Neural cell (in vitro differentiated cells): ENCODE data around the gene RMDN3.

ENCODE experiments used
- EP300 ChIP-seq: fragments of 450-650 bp; conservative IDR thresholded peaks from 2 replicates; pipeline ENCODE4 v1.6.1; 2014; ENCODE audit warnings: antibody characterized with exemption, mild to moderate bottlenecking, moderate library complexity; ENCODE audit not compliant: poor library complexity, severe bottlenecking
- EZH2 ChIP-seq: fragments of 200-600, 300-800 bp; shearing (Covaris generic), sonication (generic); IDR thresholded peaks from 2 replicates; pipeline ENCODE4 v1.6.1; 2014; ENCODE audit warnings: antibody characterized with exemption, low read length, borderline replicate concordance, mild to moderate bottlenecking; ENCODE audit not compliant: insufficient read depth, poor library complexity, severe bottlenecking
- MXI1 ChIP-seq: fragments of 450-650 bp; conservative IDR thresholded peaks from 2 replicates; pipeline ENCODE4 v1.6.1; 2014; ENCODE audit warnings: antibody characterized with exemption, mild to moderate bottlenecking; ENCODE audit not compliant: poor library complexity, severe bottlenecking
- POLR2AphosphoS5 ChIP-seq: IDR thresholded peaks from 2 replicates; pipeline ENCODE4 v1.6.1; 2012
- RAD21 ChIP-seq: fragments of 450-650 bp; conservative IDR thresholded peaks from 2 replicates; pipeline ENCODE4 v1.6.1; 2014; ENCODE audit warnings: antibody characterized with exemption, mild to moderate bottlenecking, moderate library complexity
- SMC3 ChIP-seq: fragments of 450-650 bp; conservative IDR thresholded peaks from 2 replicates; pipeline ENCODE4 v1.6.1; 2014; ENCODE audit warnings: antibody characterized with exemption, mild to moderate bottlenecking, moderate library complexity; ENCODE audit not compliant: poor library complexity
- TF ChIP-seq, protein P1 (sequence below): fragments of 450-650 bp; IDR thresholded peaks from 2 replicates; pipeline ENCODE4 v1.5.1; 2014; ENCODE audit warnings: antibody characterized with exemption, mild to moderate bottlenecking, moderate library complexity; ENCODE audit not compliant: poor library complexity, severe bottlenecking
- TF ChIP-seq, protein P2 (sequence below): IDR thresholded peaks from 2 replicates; pipeline ENCODE4 v1.6.1; 2012; ENCODE audit warnings: borderline replicate concordance

DNA sequence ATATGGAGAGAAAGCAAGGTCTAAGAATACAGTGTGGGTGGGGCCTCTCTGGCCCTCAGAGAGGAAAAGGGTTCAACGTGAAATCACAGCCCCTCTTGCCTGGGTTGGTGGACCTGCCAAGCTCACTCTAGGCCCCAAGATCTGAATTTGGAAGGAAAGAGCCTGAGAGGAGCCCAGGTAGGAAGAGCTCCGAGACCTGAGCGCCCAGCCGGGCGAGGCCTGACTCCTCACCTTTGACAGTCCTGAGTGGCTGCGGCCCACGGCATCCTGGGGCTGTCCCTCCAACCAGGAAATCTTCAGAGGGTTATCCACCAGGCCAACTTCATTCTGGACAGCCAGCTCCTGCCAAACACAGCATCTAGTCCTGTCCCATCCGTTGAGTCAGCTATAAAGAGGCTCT lies 18.4 kb upstream of the RMDN3 start:
- TF ChIP-seq, protein P1, sequence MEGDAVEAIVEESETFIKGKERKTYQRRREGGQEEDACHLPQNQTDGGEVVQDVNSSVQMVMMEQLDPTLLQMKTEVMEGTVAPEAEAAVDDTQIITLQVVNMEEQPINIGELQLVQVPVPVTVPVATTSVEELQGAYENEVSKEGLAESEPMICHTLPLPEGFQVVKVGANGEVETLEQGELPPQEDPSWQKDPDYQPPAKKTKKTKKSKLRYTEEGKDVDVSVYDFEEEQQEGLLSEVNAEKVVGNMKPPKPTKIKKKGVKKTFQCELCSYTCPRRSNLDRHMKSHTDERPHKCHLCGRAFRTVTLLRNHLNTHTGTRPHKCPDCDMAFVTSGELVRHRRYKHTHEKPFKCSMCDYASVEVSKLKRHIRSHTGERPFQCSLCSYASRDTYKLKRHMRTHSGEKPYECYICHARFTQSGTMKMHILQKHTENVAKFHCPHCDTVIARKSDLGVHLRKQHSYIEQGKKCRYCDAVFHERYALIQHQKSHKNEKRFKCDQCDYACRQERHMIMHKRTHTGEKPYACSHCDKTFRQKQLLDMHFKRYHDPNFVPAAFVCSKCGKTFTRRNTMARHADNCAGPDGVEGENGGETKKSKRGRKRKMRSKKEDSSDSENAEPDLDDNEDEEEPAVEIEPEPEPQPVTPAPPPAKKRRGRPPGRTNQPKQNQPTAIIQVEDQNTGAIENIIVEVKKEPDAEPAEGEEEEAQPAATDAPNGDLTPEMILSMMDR: no peak
- TF ChIP-seq SMC3: no peak
- no peak for TF ChIP-seq MXI1
- TF ChIP-seq EP300: no peak
- no peak for TF ChIP-seq EZH2
- no peak for TF ChIP-seq RAD21
- TF ChIP-seq, protein P2, sequence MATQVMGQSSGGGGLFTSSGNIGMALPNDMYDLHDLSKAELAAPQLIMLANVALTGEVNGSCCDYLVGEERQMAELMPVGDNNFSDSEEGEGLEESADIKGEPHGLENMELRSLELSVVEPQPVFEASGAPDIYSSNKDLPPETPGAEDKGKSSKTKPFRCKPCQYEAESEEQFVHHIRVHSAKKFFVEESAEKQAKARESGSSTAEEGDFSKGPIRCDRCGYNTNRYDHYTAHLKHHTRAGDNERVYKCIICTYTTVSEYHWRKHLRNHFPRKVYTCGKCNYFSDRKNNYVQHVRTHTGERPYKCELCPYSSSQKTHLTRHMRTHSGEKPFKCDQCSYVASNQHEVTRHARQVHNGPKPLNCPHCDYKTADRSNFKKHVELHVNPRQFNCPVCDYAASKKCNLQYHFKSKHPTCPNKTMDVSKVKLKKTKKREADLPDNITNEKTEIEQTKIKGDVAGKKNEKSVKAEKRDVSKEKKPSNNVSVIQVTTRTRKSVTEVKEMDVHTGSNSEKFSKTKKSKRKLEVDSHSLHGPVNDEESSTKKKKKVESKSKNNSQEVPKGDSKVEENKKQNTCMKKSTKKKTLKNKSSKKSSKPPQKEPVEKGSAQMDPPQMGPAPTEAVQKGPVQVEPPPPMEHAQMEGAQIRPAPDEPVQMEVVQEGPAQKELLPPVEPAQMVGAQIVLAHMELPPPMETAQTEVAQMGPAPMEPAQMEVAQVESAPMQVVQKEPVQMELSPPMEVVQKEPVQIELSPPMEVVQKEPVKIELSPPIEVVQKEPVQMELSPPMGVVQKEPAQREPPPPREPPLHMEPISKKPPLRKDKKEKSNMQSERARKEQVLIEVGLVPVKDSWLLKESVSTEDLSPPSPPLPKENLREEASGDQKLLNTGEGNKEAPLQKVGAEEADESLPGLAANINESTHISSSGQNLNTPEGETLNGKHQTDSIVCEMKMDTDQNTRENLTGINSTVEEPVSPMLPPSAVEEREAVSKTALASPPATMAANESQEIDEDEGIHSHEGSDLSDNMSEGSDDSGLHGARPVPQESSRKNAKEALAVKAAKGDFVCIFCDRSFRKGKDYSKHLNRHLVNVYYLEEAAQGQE: no peak
- TF ChIP-seq POLR2AphosphoS5: no peak
